OCI-LY1 (cell line): ENCODE measurements around the gene TRIM43B.

Experiments
- H2AFZ ChIP-seq: fragments of 200-600 bp; sonication (generic), shearing (Covaris generic); 2 replicates; pipeline ENCODE4 v1.6.0; 2014; ENCODE audit warnings: antibody characterized with exemption, mild to moderate bottlenecking, low read length
- H3F3A ChIP-seq: fragments of 200-600 bp; sonication (generic), shearing (Covaris generic); 2 replicates; pipeline ENCODE4 v1.6.0; 2014; ENCODE audit warnings: mild to moderate bottlenecking, antibody characterized with exemption, low read length, moderate library complexity; ENCODE audit not compliant: insufficient read depth
- H3K27ac ChIP-seq: fragments of 200-600 bp; sonication (generic); 2 replicates; pipeline ENCODE4 v1.5.1; 2014; ENCODE audit warnings: low read length, mixed run types, mild to moderate bottlenecking, low read depth; ENCODE audit not compliant: poor library complexity, severe bottlenecking
- H3K27me3 ChIP-seq: fragments of 200-600 bp; sonication (generic); 2 replicates; pipeline ENCODE4 v1.6.0; 2014; ENCODE audit warnings: antibody characterized with exemption, mild to moderate bottlenecking, low read length, moderate library complexity; ENCODE audit not compliant: insufficient read depth
- H3K36me3 ChIP-seq: fragments of 200-600 bp; sonication (generic); 2 replicates; pipeline ENCODE4 v1.6.1; 2014; ENCODE audit warnings: mild to moderate bottlenecking, antibody characterized with exemption, low read length, moderate library complexity, mixed read lengths; ENCODE audit not compliant: insufficient read depth
- H3K4me1 ChIP-seq: fragments of 200-600 bp; sonication (generic); 2 replicates; pipeline ENCODE4 v1.5.1; 2014; ENCODE audit warnings: mild to moderate bottlenecking, low read length, moderate library complexity; ENCODE audit not compliant: insufficient read depth, severe bottlenecking
- H3K4me2 ChIP-seq: fragments of 200-600 bp; sonication (generic), shearing (Covaris generic); 2 replicates; pipeline ENCODE4 v1.6.1; 2014; ENCODE audit warnings: low read length
- H3K4me3 ChIP-seq: fragments of 200-600 bp; sonication (generic); 2 replicates; pipeline ENCODE4 v1.5.1; 2014; ENCODE audit warnings: low read length, low read depth, mild to moderate bottlenecking, mixed read lengths; ENCODE audit not compliant: poor library complexity, severe bottlenecking
- H3K79me2 ChIP-seq: fragments of 200-600 bp; shearing (Covaris generic); 2 replicates; pipeline ENCODE4 v1.6.1; 2016; ENCODE audit warnings: mixed run types, low read length, mixed read lengths; ENCODE audit not compliant: insufficient read depth
- H3K9ac ChIP-seq: fragments of 200-600 bp; sonication (generic), shearing (Covaris generic); 2 replicates; pipeline ENCODE4 v1.6.1; 2014; ENCODE audit warnings: mild to moderate bottlenecking, low read length, mixed read lengths
- H3K9me2 ChIP-seq: fragments of 200-600 bp; sonication (generic), shearing (Covaris generic); 2 replicates; pipeline ENCODE4 v1.6.1; 2014; ENCODE audit warnings: low read depth, mild to moderate bottlenecking, low read length, mixed read lengths
- H3K9me3 ChIP-seq: fragments of 200-600 bp; shearing (Covaris generic); 2 replicates; pipeline ENCODE4 v1.6.1; 2014; ENCODE audit warnings: low read length, mixed read lengths
- H4K20me1 ChIP-seq: fragments of 200-600 bp; sonication (generic), shearing (Covaris generic); 2 replicates; pipeline ENCODE4 v1.6.0; 2016; ENCODE audit warnings: mild to moderate bottlenecking, low read length; ENCODE audit not compliant: insufficient read depth
- EZH2 ChIP-seq: fragments of 200-600 bp; sonication (generic), shearing (Covaris generic); IDR thresholded peaks from 2 replicates; pipeline ENCODE4 v1.8.0; 2017; ENCODE audit warnings: borderline replicate concordance, mixed run types, mild to moderate bottlenecking, antibody characterized with exemption, low read length, moderate library complexity, mixed read lengths
- TF ChIP-seq, protein P1 (sequence below): fragments of 200-600 bp; sonication (generic), shearing (Covaris generic); IDR thresholded peaks from 2 replicates; pipeline ENCODE4 v1.5.1; 2017; ENCODE audit warnings: mild to moderate bottlenecking, antibody characterized with exemption, low read length, moderate library complexity, mixed read lengths

The TRIM43B gene

DNA sequence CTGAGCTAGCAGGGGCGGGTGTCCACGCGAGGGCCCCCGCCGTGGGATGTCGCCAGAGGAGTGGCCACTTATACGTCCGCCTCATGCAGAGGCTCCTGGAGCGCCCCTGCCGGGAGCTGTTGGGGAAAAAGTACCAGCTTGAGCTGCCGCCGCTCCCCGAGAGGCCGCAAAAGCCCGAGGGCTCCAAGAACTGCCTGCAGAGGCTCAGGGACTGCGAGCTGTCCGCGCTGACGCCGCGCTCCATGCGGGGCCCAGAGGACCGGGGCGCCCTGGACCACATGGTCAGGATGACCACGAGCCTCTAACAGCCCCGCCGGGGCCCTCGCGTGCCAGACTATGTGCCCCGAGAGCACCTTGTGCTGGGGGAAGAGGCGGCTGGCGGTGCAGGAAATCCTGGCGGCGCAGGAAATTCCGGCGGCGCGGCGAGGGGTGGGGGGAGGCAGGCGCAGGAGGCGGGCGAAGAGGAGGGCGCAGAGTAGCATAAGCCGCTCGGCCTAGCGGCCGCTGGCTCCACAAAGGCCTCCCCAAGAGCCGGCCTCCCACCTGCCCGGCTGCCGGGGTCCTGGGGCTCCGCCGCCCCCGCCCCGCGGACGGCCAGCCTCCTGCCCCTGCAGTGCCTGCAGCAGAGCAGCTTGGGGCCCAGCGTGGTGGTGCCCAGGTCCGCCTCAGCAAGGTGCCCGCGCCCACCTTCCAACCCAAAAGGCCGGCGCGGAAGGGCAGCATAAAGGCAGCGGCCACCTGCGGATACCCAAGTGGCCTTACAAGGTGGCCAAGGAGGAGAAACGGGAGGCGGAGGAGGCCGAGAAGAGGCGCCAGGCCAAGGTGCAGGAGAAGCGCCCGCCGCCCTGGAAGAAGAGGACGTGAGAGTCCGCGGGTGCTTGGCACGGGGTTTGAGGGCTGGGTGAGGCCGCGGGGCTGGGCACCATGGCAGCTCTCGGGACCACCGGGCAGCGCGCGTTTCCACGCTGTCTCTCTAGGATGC is 42.1 kb upstream of the TRIM43B start:
- Histone ChIP-seq H4K20me1 (no peaks in the 10 kb centered on the region), H3K27ac (no peak overlapping the region), H3K4me3 (no peak overlapping the region), H3K9me2 (no peaks in the 10 kb centered on the region), H3K27me3 (no peaks in the 10 kb centered on the region), H3K79me2 (no peaks in the 10 kb centered on the region), H3F3A (no peaks in the 10 kb centered on the region), H3K9me3 (no peaks in the 10 kb centered on the region), H2AFZ (no peak overlapping the region), H3K36me3 (no peaks in the 10 kb centered on the region), H3K9ac (no peak overlapping the region), H3K4me2 (no peak overlapping the region), H3K4me1 (no peaks in the 10 kb centered on the region)
- TF ChIP-seq EZH2 = no peak
- TF ChIP-seq, protein P1, sequence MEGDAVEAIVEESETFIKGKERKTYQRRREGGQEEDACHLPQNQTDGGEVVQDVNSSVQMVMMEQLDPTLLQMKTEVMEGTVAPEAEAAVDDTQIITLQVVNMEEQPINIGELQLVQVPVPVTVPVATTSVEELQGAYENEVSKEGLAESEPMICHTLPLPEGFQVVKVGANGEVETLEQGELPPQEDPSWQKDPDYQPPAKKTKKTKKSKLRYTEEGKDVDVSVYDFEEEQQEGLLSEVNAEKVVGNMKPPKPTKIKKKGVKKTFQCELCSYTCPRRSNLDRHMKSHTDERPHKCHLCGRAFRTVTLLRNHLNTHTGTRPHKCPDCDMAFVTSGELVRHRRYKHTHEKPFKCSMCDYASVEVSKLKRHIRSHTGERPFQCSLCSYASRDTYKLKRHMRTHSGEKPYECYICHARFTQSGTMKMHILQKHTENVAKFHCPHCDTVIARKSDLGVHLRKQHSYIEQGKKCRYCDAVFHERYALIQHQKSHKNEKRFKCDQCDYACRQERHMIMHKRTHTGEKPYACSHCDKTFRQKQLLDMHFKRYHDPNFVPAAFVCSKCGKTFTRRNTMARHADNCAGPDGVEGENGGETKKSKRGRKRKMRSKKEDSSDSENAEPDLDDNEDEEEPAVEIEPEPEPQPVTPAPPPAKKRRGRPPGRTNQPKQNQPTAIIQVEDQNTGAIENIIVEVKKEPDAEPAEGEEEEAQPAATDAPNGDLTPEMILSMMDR = no peak

DNA sequence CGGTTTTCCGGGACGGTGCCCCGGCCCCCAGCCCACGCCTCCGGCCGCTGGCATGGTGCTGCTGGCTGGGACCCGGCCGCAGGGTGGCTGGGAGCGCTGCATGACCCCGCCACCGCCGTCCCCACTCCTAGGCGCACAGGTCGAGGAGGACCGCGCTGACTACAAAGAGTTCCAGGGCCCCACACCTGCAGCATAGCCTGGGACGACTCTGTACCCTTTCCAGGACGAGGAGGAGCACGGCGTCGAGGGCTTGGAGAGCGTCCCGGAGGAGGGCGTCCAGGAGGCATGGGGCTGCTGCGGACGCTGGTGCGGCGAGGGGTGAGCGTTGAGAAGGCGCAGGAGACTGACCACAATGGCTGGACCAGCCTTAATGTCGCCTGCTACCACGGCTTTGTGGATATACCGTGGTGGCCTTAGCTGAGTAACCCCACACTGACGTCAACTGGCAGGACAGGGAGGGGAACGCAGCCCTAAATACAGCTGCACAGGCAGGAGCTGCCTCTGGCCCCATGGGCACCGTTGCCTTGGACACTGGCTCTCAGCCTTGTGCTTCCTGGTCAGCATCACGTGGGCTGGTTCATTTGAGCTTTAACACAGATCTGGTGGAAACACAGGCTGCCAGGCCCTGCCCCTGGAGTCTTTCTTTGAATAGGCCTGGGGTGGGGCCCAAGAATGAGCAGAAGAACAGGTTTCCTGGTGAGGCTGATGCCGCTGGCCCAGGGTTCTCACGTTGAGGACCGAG is 40.9 kb upstream of the TRIM43B start:
- Histone ChIP-seq H3F3A (no peaks in the 10 kb centered on the region), H4K20me1 (no peaks in the 10 kb centered on the region), H3K9me3 (no peaks in the 10 kb centered on the region), H3K4me1 (no peaks in the 10 kb centered on the region), H3K36me3 (no peaks in the 10 kb centered on the region), H3K9me2 (no peaks in the 10 kb centered on the region), H3K4me3 (no peak overlapping the region), H3K27ac (no peak overlapping the region), H2AFZ (no peak overlapping the region), H3K9ac (no peak overlapping the region), H3K4me2 (no peak overlapping the region), H3K27me3 (no peaks in the 10 kb centered on the region), H3K79me2 (no peaks in the 10 kb centered on the region)
- no peak for TF ChIP-seq EZH2
- TF ChIP-seq, protein P1 = no peak

DNA sequence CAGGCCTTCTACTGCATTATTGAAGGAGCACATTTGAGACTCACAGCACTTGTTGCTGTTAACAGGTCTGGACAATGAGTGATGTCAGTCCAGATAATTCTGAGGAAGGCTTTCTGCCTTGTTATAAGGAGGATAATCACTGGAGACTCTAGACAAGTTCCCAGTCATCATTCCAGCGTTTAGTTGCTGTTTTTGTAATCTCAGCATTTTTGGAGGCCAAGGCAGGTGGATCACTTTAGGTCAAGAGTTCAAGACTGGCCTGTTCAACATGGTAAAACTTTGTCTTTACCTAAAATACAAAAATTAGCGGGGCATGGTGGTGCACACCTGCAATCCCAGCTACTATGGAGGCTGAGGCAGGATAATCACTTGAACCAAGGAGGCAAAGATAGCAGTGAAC is 39.6 kb upstream of the TRIM43B start:
- H3K9me2 ChIP-seq = no peaks in the 10 kb centered on the region
- no peaks in the 10 kb centered on the region for H3K36me3 ChIP-seq
- no peak for TF ChIP-seq EZH2
- TF ChIP-seq, protein P1 = no peak
- H4K20me1 ChIP-seq = no peaks in the 10 kb centered on the region
- H3F3A ChIP-seq = no peaks in the 10 kb centered on the region
- no peaks in the 10 kb centered on the region for H3K9me3 ChIP-seq
- H3K4me1 ChIP-seq = no peaks in the 10 kb centered on the region
- no peaks in the 10 kb centered on the region for H3K79me2 ChIP-seq
- H2AFZ ChIP-seq = no peak overlapping the region
- H3K27ac ChIP-seq = no peak overlapping the region
- no peak overlapping the region for H3K4me3 ChIP-seq
- H3K4me2 ChIP-seq = no peak overlapping the region
- H3K27me3 ChIP-seq = no peaks in the 10 kb centered on the region
- H3K9ac ChIP-seq = no peak overlapping the region
